ENCODE results near the gene LMX1A.

LMX1A gene

GRCh38 chr1:165162671-165163241 lies 193.8 kb downstream of the LMX1A start:
- DNase-seq (ENCODE audit: low read depth in 2 of 2), result no peak

- no peak for DNase-seq (ENCODE audit: low read depth in 2 of 2)
Observed at GRCh38 chr1:165161130-165161529, 195.4 kb downstream of the LMX1A start.

GRCh38 chr1:165153182-165153581 lies 203.3 kb downstream of the LMX1A start:
- no peak for DNase-seq (ENCODE audit: low read depth in 2 of 2)

GRCh38 chr1:165152727-165153126 lies 203.8 kb downstream of the LMX1A start:
- DNase-seq (ENCODE audit: low read depth in 2 of 2), result no peak

GRCh38 chr1:165152109-165152508 lies 204.4 kb downstream of the LMX1A start:
- DNase-seq (ENCODE audit: low read depth in 2 of 2), result no peak

Data from activated CD4-positive, alpha-beta T cell treated with anti-CD3 and anti-CD28 coated beads for 24 hours (primary cell).